SIG-M5 (cell line): ENCODE results near the gene RAB40C.

ENCODE experiments used
- DNase-seq: peaks from one replicate; lab custom pipeline; 2025; lab: John Stamatoyannopoulos, UW

The RAB40C gene

DNA sequence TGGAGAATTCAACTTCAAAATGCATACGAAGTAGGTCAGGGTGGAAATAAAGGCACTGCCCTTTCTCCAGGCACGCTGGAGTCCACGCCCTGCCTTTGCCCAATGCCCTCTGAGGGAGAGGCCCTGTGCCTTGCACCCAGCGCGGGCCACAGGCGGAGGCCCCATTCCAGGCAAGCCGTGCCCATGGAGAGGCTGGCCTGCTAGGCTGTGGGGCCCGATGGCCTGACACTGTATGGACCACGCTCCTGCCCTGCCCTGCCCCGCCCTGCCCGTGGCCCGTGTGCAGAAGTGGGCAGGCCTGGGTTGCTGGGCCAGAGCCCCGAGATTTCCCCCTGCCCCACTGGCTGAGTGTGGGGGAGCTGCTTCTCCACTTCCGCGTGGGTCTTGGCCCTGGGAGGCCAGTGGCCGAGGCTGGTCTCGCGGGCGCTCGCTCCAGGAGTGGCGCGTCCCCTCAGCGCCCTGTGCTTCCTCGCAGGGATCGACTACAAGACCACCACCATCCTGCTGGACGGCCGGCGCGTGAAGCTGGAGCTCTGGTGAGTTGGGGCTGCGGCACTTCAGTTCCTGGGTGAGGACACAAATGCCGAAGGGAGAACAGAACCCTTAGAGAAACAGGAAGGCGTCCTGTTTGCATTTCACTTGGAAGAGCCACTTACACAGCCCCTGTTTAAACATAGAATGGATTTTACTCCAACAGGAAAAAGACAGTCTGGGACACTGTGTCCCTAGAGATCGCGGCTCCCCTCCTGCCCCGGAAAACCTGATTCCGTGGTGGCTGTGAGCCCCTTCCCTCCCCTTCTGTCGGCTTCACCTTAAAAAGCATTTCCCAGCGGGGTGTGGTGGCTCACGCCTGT, 27.1 kb downstream of the RAB40C start:
- DNase-seq, result no peak

DNA sequence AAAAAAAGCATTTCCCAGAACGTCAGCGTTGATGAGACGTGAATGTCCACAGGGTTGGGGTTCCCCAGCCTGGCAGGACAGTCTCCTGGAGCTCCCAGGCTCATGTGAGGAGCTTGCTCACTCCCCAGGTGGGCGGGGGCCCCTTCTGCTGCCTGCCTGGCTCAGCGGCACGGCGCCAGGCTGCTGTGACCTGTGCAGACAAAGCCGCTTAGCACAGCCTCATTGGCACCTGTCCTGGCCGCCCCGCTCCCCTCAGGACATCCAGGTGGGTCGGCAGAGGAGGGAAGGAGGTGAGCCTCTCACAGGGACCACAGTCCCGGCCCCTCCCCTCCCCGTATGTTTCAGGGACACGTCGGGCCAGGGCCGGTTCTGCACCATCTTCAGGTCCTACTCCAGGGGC, 28.0 kb downstream of the RAB40C start:
- DNase-seq, result no peak

DNA sequence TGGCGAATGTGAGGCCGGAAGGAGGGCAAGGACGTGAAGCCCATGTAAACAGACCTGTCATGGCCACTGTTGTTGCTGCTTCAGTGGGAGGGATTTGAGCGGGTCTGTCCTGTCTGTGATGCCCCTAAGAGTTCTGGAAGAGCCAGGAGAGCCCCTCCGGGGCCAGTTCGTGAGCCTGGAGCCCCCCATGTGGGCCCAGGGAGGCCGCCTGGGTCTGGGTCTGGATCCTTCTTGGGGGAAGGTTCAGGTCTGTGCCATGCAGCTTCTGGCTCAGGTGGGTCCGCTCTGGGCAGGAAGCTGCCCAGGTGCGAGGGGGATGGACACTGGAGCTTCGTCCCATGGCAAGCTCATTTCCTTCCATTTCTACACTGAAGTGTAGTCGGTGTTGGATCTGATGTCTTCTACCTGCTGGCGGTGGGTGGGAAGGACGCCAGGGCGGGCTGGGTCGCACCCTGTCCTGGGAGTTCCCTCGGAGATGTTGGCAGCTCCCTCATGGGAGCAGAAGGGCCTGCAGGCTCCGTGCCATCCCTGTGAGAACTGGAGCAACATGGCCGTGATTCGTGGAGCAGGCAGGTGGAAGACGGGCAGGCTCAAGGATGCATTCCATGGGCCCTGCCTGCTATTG, 29.7 kb downstream of the RAB40C start:
- no peak for DNase-seq

DNA sequence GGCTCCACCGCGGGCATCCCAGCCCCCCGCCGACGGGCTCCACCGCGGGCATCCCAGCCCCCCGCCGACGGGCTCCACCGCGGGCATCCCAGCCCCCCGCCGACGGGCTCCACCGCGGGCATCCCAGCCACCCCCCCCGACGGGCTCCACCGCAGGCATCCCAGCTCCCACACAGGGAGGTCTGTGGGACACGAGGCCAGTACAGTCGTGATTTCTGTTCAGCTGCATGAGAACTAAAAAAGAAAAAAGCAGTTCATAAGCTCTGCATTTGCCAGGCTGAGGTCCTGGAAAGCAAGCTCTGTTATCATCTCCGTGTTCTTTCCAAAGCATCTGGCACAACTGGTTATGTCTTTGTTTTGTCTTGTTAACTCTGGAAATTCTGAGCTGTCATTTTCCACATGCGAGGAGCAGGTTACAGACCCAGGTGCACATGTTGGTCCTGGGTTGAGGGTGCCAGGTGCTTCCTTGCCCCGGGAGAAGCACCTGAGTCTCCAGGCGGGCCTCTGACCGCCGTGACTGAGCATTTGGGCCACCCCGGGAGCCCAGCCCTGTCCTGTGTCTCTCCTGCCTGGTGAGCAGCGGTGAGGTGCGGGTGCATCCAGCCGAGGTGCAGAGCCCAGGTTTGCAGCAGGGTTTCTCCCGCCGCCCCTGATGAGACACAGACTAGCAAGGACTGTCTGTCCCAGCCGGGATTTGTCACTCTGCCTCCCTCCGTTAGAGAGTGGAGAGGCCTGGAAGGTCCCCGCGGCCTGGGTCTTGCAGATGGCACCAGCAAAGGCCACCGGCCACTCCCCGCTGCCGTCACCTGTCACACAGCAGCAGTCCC, 31.0 kb downstream of the RAB40C start:
- no peak for DNase-seq

DNA sequence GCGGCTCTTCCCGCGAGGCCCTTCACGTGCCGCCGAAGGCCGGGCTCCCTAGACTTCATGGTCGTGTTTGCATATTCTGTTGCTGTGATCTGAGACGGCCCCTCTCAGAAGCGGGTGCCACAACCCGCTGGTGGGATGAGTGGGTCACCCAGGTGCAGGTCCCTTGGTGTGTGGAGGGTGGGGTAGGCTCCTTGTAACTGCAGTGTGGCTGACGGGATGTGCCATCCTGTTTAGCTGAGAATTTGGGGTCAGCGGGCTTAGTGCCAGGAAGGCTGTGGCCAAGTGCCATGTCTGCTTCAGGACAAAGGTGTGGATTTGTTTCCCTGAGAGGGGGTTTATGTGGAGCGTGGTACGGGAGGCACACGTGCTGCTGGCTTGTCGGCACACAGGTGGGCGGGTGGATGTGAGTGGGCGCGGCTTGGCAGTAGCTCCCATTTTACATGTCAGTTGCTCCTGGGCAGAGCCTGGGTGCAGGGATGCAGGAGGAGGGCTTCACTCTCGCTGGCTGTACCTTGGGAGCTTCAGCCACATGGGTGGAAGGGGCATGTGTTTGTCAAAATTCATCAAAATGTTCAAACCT, 31.8 kb downstream of the RAB40C start:
- DNase-seq, result no peak

DNA sequence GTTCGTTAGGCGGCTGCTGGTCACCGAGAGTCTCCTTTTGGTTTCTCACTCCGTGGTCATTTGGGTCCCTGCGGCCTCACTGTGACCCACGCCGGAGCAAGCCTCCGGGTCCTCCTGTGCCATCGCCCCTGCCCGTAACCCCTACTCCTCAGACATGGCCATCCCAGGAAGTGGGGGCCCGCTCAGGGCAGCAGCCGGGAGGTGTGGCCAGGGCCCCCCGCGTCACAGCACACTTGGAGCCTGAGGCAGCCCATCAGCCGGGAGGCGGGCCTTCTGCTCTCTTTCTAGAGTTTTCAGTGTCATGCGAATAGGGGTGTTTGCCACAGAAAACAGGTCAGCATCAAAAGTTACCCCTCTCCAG, 33.0 kb downstream of the RAB40C start:
- DNase-seq, result no peak

DNA sequence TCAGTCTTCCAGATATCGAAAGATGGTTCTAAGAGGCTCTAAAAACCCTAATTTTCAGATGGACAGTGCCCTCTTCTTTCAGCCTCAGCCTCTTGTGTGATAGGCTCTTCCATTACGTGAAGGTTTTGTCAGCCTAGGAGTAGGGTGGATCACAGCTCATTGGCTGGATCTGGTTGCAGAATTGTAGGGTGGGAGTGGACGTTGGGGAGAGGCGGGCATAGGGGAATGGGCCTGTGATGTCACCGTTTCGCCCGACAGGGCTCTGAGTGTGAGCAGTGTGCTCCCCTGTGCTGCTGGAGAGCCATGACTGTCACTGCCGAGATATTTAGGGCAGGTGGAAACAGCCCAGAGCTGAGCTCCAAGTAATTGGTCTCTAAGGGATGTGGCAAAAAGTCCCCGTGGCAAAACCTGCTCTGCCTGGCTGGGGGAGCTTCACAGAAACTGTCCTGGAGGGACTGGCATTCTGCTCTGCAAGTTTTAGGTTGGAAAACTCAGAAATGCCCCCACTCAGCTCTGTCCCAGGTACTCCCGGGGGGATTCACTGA, 34.7 kb downstream of the RAB40C start:
- DNase-seq, result no peak

DNA sequence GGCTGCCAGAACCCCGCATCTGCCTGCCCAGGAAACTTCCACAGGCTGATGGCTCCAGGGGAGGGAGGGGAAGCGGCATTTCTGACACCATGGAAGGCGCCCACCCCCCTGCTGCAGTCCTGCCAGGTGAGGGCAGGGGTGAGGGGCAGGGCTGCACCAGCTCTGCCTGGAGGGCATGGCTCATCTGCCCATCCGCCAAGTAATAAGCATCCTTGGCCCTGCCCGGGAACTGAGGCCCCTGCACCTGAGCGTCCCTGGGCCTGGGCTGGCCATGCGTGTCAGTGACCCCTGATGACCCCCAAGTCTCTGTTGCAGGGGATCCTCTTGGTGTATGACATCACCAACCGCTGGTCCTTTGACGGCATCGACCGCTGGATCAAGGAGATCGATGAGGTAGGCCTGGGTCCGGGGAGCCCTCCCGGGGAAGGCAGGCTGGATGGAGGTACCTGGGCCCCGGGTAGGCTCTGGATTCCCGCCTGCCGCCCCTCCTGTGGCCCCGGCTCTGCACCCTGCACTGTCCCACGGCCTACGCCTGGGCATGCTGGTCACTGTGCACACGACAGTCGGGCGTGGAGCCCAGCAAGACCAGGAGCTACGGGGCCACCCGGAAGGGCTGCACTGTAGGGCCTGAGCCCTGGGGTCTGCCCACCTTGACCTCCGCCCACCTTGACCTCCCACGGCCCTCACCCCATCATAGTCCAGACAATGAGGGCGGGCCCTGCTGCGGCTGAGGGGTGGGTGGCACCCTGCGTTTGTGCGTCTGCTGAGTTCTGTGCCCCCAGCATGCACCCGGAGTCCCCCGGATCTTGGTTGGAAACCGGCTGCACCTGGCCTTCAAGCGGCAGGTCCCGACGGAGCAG, 35.5 kb downstream of the RAB40C start:
- DNase-seq, result no peak

DNA sequence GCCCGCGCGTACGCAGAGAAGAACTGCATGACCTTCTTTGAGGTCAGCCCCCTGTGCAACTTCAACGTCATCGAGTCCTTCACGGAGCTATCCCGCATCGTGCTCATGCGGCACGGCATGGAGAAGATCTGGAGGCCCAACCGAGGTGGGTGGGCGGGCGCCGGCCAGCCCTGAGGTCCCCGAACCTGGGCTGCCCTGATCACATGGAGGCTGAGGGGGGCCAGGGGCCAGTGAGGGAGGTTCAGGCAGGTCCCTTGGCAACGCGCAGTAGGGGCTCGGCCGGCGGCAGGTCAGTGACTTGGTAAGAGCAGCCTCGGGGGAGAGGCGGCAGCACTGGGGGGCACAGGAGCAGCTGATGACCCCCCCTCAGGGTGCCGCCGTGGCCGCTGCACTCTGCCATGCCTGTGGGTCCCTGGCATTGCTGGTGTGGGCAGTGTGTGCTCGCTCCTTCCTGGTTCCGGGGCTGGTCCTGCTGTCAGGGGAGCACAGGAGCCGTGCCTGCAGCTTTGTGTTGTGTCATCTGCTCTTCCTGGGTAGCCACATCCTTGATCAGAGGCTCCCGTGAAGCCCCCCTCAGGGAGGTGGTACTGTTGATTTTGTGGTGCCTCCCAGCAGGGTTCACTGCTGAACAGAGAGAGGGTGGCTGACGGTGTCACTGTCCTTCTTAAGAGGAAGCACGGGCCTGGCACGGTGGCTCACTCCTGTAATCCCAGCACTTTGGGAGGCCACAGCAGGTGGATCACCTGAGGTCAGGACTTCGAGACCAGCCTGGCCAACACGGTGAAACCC, 36.3 kb downstream of the RAB40C start:
- DNase-seq, result no peak

DNA sequence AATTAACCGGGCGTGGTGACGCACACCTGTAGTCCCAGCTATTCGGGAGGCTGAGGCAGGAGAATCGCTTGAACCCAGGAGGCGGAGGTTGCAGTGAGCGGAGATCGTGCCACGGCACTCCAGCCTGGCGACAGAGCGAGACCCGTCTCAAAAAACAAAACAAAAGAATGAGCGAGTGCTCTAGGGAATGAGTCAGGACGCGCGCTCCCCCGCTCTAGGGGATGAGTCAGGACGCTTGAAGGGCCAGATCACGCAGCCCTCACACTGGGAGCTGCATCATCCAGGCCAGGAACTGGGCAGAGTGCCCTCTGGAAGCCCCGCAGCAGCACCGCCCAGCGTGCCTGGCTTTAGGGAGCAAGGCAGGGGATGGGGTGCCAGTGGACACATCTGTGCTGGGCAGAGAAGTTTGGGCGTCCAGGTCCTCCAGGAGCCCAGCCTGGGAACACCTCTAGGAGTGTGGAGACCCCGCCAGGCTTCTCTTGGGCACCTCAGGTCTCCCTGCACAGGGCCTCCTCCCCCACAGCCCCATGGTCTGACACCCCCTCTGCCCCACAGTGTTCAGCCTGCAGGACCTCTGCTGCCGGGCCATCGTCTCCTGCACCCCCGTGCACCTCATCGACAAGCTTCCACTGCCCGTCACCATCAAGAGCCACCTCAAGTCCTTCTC, 37.1 kb downstream of the RAB40C start:
- DNase-seq, result no peak

DNA sequence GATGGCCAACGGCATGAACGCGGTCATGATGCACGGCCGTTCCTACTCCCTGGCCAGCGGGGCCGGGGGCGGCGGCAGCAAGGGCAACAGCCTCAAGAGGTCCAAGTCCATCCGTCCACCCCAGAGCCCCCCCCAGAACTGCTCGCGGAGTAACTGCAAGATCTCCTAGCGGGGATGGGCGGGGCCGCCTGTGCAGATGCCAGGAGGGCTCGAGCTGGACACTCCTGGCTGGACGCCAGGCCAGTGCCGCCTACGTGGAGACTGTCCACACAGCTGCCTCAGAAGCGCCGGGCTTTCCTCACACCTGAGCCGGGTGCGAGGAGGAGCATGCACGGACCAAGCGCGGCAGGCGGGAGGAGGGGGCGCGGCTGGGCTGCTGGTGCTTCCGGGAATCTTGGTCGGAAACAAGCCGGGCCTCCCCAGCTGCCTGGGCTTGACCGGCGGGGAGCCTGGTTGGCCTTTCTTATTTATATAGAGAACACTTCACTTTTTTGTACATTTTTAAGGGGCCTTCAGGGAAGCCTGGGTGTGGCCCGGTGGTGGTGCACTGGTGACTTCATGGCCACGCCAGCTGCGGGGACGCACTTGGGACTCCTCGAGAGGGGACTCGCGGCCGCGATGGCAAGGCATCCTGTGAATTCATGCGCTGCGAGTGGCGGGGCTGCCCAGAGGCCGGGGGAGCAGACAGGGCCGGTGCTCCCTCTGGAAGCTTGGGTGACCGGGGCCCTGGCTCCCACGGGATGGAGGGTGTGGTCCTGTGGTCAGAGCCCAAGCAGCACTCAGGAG, 37.8 kb downstream of the RAB40C start:
- no peak for DNase-seq

DNA sequence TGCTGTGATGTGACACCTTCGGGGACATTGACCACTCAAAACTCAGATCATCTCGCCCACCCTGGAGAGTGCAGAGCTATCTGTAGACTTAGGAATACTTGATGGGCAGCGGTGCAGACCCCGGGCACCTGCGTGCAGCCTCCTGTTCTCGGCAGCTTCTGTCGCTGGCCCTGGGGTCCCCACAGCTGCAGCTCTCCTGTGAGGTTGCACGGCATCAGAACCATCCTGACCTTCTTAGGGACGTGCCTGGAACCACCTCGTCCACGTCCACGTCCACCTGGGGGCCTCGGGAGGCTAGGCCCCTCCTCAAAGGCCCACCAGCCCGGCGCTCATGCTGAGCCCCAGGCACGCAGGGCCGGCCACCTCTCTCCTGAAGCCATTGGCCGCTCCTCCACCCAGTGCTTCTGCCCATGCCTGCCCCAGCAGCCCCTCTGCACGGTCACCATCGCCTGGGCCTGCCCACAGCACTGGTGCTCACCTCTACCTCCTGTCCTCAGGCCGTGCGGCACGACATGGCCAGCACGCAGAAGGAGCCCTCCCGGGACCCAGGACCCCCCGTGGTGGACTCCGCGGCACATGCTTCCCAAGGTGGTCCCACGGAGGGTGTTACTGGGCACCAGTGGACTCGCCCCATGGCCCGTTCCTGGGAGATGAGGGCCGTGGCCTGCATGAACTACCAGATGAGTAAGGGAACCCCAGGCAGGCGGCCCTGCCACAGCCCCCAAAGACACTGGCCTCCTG, 38.6 kb downstream of the RAB40C start:
- no peak for DNase-seq

DNA sequence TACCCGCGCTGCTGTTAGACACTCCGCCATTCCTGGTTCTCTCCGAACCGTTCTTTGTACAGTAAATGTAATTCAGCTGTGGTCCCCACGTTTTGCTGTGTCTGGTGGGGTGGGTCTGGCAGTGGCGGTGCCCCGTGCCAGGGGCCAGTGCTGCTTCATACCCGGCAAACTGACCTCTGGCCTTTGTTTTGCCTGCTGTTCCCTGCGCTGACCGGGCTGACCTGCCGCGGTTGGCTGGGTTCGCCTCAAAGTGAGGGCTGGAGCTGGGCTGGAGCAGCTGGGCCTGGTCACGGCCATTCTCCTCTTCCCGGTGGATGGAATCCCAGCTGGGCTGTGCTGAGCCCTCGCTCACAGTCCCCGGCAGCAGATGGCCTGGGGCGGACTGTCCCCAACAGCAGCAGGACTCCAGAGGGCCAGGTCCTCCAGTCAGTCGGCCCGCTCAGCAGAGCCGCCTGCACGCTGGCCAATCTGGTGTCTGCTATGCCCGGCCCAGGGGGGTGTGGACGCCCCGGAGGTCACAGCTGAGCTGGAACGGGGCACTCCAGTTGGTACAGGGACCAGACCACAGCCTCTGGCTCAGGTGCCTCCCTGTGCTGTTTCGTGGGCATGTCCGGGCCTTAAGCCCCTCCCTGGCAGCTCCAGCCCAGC, 39.4 kb downstream of the RAB40C start:
- DNase-seq, result no peak

DNA sequence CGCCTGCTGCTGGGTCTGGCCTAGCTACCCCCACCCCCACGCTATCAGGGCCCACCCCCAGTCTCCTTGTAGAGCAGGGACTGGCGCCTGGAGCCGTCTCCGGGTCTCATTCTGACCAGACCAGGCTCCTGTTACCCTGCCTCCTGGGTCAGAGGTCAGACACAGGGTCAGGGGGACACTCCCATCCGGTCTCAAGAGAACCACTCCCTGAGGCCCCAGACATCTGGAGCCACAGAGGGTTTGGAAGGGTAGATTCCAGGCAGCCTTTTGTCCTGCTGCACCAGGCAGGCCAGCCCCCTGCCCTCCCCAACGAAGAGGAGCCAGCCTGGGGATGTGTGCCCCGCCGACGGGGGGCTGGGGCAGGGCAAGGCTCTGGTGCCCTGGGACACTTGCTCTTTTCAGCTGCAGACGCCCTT, 40.0 kb downstream of the RAB40C start:
- no peak for DNase-seq

DNA sequence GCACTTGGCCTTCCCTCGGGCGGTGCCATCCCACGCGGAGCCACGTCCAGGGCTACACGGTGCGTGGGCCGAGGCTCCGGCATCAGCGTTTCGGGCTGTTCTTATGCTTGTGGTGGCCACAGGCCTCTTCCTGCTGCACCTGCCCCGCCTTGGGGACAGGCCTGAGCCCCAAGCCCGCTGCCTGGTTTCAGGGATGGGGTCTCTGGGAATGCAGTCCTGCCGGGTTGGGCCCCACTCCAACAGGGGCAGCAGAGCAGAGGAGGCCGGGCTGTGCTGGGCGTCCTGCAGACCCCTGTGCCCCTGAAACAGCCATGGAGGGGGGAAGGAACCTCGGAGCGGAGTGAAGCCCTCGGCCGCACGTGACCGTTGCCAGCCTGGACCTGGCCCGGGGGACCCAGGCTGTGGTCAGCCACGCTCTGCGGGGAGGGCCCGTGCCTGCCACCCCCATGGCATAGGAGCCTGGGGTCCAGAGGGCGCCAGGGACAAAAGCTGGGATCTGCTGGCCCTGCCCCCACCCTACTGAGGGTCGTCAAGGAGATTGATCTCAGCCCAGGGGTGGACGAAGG, 40.5 kb downstream of the RAB40C start:
- DNase-seq, result no peak

DNA sequence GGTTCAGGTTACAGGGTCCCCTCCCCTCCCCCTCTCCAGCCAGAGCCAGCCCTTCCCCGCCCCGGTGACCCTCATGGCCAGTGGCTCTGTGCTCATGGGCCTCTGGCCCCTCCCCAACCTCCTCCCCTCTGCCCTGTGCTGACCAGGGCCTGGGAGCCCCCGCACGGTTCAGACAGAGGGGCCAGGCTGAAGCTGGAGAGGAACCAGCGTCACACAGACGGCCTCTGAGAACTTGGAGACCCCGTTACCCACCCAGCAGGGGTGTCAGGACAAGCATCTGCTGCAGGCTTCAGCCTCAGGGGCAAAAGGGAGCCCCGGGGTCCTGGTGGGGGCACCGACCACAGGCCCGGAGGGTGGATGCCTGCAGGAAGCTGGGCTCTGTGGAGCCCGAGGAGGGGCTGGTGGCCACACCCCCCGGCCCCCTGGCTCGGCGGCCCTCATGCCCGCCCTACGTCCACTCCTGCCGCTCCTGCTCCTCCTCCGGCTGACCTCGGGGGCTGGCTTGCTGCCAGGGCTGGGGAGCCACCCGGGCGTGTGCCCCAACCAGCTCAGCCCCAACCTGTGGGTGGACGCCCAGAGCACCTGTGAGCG, 41.0 kb downstream of the RAB40C start, which contains the start of gene WFIKKN1:
Gene WFIKKN1, plus strand, starts transcription at position 171 of the 591 bp plus-strand sequence. Its CDS starts 269 bp downstream, at position 440.
- DNase-seq, result no peak

DNA sequence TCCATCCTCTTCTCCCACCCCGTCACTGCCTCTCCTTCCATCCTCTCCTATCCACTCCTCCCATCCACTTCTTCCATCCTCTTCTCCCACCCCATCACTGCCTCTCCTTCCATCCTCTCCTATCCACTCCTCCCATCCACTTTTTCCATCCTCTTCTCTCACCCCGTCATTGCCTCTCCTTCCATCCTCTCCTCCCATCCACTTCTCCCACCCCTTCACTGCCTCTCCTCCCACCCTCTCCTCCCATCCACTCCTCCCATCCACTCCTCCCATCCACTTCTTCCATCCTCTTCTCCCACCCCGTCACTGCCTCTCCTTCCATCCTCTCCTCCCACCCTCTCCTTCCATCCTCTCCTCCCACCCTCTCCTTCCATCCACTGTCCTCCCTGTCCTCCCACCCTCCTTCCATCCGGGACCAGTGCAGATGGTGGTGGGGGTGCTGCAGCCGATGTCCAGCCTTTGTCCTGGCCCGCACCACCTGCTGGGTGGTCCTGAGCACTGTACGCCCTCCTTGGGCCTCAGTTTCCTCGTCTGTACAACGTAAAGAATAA, 42.0 kb downstream of the RAB40C start:
- no peak for DNase-seq
